ENCODE measurements around the gene ZKSCAN5.

- TF ChIP-seq CTCF (conservative IDR thresholded peaks at IDR 0.05; ENCODE audit: low read length) (no peak), EZH2phosphoT487 (IDR thresholded peaks at IDR 0.05; ENCODE audit: borderline replicate concordance) (no peak)
These were observed 31.2 kb upstream of the ZKSCAN5 start for GRCh38 chr7:99473315-99473596.
